ENCODE results near the gene TMEM214. TPM values are rescaled to one million over a fixed set of nuclear protein-coding genes. Genes with fewer than 3 reads are reported as not detected.
"Not testable (repeated sequence)": the region's sequence is repeated elsewhere in the genome, so short reads cannot be mapped to it uniquely, and the experiment has no call there.

Gene TMEM214
- total and polyA plus RNA-seq, 7 donors, result 29.4 to 50.4 (median 35.8) TPM

DNA sequence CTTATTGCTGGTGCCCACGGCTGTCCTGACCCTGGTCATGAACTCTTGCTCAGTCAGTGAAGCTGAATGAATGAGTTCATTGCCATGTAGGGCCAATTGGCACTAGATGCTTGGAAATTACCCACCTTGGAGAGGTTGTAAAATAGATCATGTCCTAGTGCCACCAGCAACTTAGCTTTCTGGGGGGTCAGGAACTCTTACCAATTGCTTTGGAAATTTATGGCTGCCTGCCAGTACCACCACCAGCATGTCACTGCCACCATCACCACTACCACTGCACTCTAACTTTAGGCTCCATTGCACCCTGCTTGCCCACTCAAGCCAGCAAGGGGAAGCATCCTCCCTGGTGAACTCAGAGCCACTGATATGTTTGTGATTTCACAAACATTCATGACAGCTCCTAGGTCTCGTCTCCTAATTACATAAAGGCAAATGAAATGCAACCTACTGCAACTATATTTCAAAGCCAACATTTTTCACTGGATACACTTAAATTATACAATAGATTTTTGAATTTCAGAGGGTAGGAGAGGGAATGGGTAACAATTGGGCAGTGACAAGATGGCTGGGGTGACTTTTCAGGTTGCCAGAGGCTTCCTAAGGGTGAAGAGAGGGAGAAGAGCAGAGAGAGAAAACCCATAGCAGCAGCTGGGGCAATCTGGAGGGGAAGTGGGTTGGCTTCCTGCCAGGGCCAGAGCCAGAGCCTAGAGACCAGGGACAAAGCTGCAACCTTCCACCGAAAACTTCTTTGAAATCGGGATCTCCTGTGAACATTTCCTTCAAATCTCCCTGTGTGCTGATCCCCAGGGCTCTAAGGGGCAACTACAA, 42.2 kb downstream of the TMEM214 start:
- H3K9me3 ChIP-seq, result no peaks in the 10 kb centered on the region
- DNase-seq (peak; percentile 36 to 71), ATAC-seq (no peak)
- WGBS, 3 donors, result 41 to 56% (median 50%) methylated on average over 4 of the region's 4 CpGs
- H3K27ac ChIP-seq, result no peak overlapping the region
- no peak overlapping the region for H3K4me3 ChIP-seq
- intact Hi-C loops (cut with DNase I), result no loop called here
- no peak for TF ChIP-seq CTCF (IDR thresholded peaks at IDR 0.05)
- peaks cover 13% of the 10 kb centered on the region for H3K4me1 ChIP-seq
- no peaks in the 10 kb centered on the region for H3K27me3 ChIP-seq (ENCODE audit: insufficient read depth in 3 of 3, low read length in 2 of 3)
- peaks cover 3 to 5% of the 10 kb centered on the region in 2 donors for H3K36me3 ChIP-seq (ENCODE audit: insufficient read depth in 1 of 2, low read depth in 1 of 2)

- ATAC-seq; H3K27ac ChIP-seq; H3K9me3 ChIP-seq; H3K27me3 ChIP-seq (ENCODE audit: insufficient read depth in 3 of 3, low read length in 2 of 3); H3K4me1 ChIP-seq; H3K4me3 ChIP-seq; H3K36me3 ChIP-seq (ENCODE audit: insufficient read depth in 1 of 2, low read depth in 1 of 2); DNase-seq; intact Hi-C loops (cut with DNase I): not testable (repeated sequence)
- WGBS, 3 donors, result 70 to 84% (median 72%) methylated on average over 6 of the region's 6 CpGs
These were observed 42.8 kb downstream of the TMEM214 start for GRCh38 chr2:27075566-27075871.

GRCh38 chr2:27076323-27076722, 43.6 kb downstream of the TMEM214 start:
- no peak for TF ChIP-seq CTCF (IDR thresholded peaks at IDR 0.05)

DNA sequence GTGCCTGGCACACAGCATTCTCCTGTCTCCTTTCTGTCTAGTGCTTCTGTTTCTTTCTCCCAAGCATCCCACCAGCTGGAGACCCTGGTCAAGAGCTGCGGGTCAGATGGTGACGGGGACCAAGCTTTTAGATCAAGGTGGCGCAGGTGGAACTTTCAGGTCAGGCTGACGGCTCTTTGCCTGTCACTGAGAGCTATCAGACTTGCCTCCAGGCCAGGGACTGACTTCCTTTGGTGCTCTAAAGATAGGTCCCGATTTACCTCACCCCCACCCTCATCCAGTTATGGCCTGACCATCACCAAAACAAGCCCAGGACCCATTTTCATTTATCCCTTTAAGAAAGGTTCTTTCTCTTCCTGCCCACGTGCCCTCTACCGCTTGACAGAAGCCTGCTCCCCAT, 44.5 kb downstream of the TMEM214 start:
- H3K4me3 ChIP-seq, result no peak overlapping the region
- no peak overlapping the region for H3K27ac ChIP-seq
- DNase-seq (no peak), ATAC-seq (no peak)
- TF ChIP-seq CTCF (IDR thresholded peaks at IDR 0.05), result no peak
- intact Hi-C loops (cut with DNase I), result no loop called here
- no peaks in the 10 kb centered on the region for H3K36me3 ChIP-seq (ENCODE audit: insufficient read depth in 1 of 2, low read depth in 1 of 2)
- no peaks in the 10 kb centered on the region for H3K9me3 ChIP-seq
- peaks cover 11% of the 10 kb centered on the region for H3K4me1 ChIP-seq
- no peaks in the 10 kb centered on the region for H3K27me3 ChIP-seq (ENCODE audit: insufficient read depth in 3 of 3, low read length in 2 of 3)
- WGBS, 3 donors, result 55 to 65% (median 61%) methylated on average over 7 of the region's 7 CpGs

More at GRCh38 chr2:27076323-27076722, 43.6 kb downstream of the TMEM214 start:
- no peaks in the 10 kb centered on the region for H3K9me3 ChIP-seq
- WGBS, 3 donors, result 61 to 77% (median 64%) methylated on average over 4 of the region's 4 CpGs
- H3K36me3 ChIP-seq (ENCODE audit: insufficient read depth in 1 of 2, low read depth in 1 of 2), result no peaks in the 10 kb centered on the region
- no peak overlapping the region for H3K4me3 ChIP-seq
- intact Hi-C loops (cut with DNase I), result no loop called here
- peaks cover 6% of the 10 kb centered on the region for H3K4me1 ChIP-seq
- no peak for DNase-seq
- ATAC-seq, result no peak
- H3K27me3 ChIP-seq (ENCODE audit: insufficient read depth in 3 of 3, low read length in 2 of 3), result no peaks in the 10 kb centered on the region
- H3K27ac ChIP-seq, result no peak overlapping the region

- intact Hi-C loops (cut with DNase I), result no loop called here
- peaks cover 11% of the 10 kb centered on the region for H3K4me1 ChIP-seq
- 23 to 36% (median 28%) methylated on average over 24 to 41 of the region's 41 CpGs for WGBS, 3 donors
These were observed 45.8 kb downstream of the TMEM214 start, which contains the start of gene EMILIN1 for GRCh38 chr2:27078267-27079194. Gene EMILIN1 (plus strand): TSS chr2:27078615. CDS start chr2:27079066, 451 bp downstream.

More at GRCh38 chr2:27078267-27079194, 45.8 kb downstream of the TMEM214 start, which contains the start of gene EMILIN1:
- Histone ChIP-seq H3K36me3 (ENCODE audit: insufficient read depth in 1 of 2, low read depth in 1 of 2) (no peaks in the 10 kb centered on the region), H3K27me3 (ENCODE audit: insufficient read depth in 3 of 3, low read length in 2 of 3) (no peaks in the 10 kb centered on the region), H3K27ac (peak within 1 kb of the TSS; percentile 67), H3K4me3 (peak within 1 kb of the TSS; percentile 64), H3K9me3 (no peaks in the 10 kb centered on the region)
- TF ChIP-seq CTCF (IDR thresholded peaks at IDR 0.05), result no peak
- ATAC-seq (peak in 2 of 4 donors; percentile 16 to 26), DNase-seq (peak; percentile 86 to 90)
